Panc1 (cell line): ENCODE results near the gene CD151.

Experiments
- CTCF ChIP-seq: fragments of 450-650 bp; IDR thresholded peaks from 2 replicates; pipeline ENCODE4 v1.5.1; 2017; ENCODE audit warnings: mild to moderate bottlenecking
- POLR2AphosphoS5 ChIP-seq: IDR thresholded peaks from 2 replicates; pipeline ENCODE4 v1.6.1; 2012; ENCODE audit warnings: mild to moderate bottlenecking, low read depth, low read length, moderate library complexity
- SIN3A ChIP-seq: IDR thresholded peaks from 2 replicates; pipeline ENCODE4 v1.6.1; 2012; ENCODE audit warnings: low read depth, mild to moderate bottlenecking, low read length, moderate library complexity, borderline replicate concordance; ENCODE audit not compliant: insufficient read depth

GRCh38 chr11:869399-870126, 36.8 kb downstream of the CD151 start:
- TF ChIP-seq CTCF (no peak), SIN3A (no peak), POLR2AphosphoS5 (0 out of 2 replicates have a peak, but pooled peaks have one; percentile 6)
